ENCODE measurements around the gene ATP6V1A. TPM values are rescaled to one million over a fixed set of nuclear protein-coding genes. Genes with fewer than 3 reads are reported as not detected.
A peak's percentile ranks its signal among the peaks of the same experiment; 100 is the strongest.

The ATP6V1A gene
- total RNA-seq, 1 experiment from 2014 or later, result 43.8 TPM

DNA sequence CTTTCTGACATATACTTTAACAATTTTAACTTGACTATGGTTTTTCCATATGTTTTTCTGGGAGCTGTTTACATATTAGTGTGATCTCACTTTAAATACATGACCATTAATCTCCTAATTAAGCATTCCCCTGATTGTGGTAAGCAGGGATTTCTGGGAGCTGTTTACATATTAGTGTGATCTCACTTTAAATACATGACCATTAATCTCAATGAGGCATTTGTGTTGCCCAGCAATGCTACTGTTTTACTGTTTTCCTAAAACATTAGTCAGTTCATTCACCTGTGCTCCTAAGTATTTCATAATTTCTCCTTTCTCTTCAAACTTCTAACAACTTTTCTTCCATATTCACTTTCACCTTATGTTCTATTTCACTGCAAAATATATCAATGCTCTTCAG is 88.1 kb downstream of the ATP6V1A start:
- peak; percentile 51 for DNase-seq

DNA sequence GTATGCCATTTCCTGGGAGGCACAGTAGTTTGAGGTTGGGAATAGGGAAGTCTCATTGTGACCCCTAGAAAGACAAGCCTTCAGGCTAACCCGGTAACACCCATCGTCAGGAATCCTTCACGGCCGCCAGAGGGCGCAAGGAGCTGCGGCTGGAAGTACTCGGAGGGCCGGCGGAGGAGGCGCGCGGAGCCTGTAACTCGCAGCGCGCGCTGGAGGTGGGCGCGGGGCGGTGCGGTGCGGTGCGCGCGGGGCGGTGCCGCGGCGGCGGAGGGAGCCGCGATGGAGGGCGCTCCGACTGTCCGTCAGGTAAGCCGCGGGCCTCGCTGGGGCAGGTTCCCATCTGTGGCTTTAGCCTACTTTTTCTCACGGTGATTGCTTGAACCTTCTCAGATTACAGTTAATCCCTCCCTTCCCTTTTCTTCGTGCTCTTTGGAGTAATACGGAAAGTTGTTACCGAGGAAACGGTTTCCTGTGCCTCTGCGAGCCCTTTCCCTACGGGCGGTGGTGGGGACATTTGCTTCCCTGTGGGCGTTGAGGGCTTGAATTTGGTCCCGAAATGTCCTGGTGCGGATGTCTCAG is 91.9 kb downstream of the ATP6V1A start, which contains the start of gene GRAMD1C:
TSS of gene GRAMD1C (plus strand) at position 158 of the 579 bp plus-strand sequence. CDS start at position 280, 122 bp downstream.
- Histone ChIP-seq H3K9me3 (ENCODE audit: low read length) (no peaks in the 10 kb centered on the region), H3F3A (ENCODE audit: low read length, unreplicated experiment) (no peaks in the 10 kb centered on the region), H3K79me2 (ENCODE audit: low read length) (no peaks in the 10 kb centered on the region), H2AFZ (ENCODE audit: low read length) (peak within 1 kb of the TSS; percentile 97), H3K4me2 (ENCODE audit: low read length) (peak within 1 kb of the TSS; percentile 96), H3K27me3 (ENCODE audit: low read length) (no peaks in the 10 kb centered on the region), H3K27ac (ENCODE audit: low read length) (no peak within 1 kb of the TSS), H3K9ac (ENCODE audit: low read length) (peak within 1 kb of the TSS; percentile 56), H3K4me3 (ENCODE audit: low read length) (peak within 1 kb of the TSS; percentile 80), H4K20me1 (ENCODE audit: low read length) (no peaks in the 10 kb centered on the region), H3K4me1 (ENCODE audit: insufficient read depth, low read length) (peaks cover 17% of the 10 kb centered on the region), H3K9me2 (replicated peaks; ENCODE audit: low read length) (no peaks in the 10 kb centered on the region), H3K36me3 (ENCODE audit: low read depth, low read length) (no peaks in the 10 kb centered on the region)
- peak; percentile 94 for ATAC-seq
- CTCF ChIA-PET, result interaction anchor here (0.6 to 0.7 kb wide), 3 partner anchors 92 to 209 kb away, joined by 3 to 8 read pairs (median 4); partner anchors contain the start of gene ATP6V1A
- intact Hi-C loops (cut with micrococcal nuclease), result loop anchor here (1.0 to 2.0 kb wide), 3 partner anchors 75 to 218 kb away; partner anchors contain the start of genes CCDC191 and QTRT2
- no peak for TF ChIP-seq EZH2phosphoT487 (IDR thresholded peaks at IDR 0.05; ENCODE audit: borderline replicate concordance, low read length)
- TF ChIP-seq, protein P1, sequence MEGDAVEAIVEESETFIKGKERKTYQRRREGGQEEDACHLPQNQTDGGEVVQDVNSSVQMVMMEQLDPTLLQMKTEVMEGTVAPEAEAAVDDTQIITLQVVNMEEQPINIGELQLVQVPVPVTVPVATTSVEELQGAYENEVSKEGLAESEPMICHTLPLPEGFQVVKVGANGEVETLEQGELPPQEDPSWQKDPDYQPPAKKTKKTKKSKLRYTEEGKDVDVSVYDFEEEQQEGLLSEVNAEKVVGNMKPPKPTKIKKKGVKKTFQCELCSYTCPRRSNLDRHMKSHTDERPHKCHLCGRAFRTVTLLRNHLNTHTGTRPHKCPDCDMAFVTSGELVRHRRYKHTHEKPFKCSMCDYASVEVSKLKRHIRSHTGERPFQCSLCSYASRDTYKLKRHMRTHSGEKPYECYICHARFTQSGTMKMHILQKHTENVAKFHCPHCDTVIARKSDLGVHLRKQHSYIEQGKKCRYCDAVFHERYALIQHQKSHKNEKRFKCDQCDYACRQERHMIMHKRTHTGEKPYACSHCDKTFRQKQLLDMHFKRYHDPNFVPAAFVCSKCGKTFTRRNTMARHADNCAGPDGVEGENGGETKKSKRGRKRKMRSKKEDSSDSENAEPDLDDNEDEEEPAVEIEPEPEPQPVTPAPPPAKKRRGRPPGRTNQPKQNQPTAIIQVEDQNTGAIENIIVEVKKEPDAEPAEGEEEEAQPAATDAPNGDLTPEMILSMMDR (conservative IDR thresholded peaks at IDR 0.05; ENCODE audit: low read depth, low read length), result peak; percentile 90
- TF ChIP-seq EZH2 (IDR thresholded peaks at IDR 0.05; ENCODE audit: low read length, unreplicated experiment), result no peak
- POLR2A ChIA-PET (ENCODE audit: unreplicated experiment), result no interaction called here
- no TSS peak for BruUV-seq (replicated peaks)
- peak; percentile 91 for DNase-seq

More for the DNA sequence above, 88.1 kb downstream of the ATP6V1A start:
- Histone ChIP-seq H3K9ac (ENCODE audit: low read length) (no peak overlapping the region), H3K4me1 (ENCODE audit: insufficient read depth, low read length) (peaks cover 30% of the 10 kb centered on the region), H4K20me1 (ENCODE audit: low read length) (no peaks in the 10 kb centered on the region), H3F3A (ENCODE audit: low read length, unreplicated experiment) (no peaks in the 10 kb centered on the region), H3K4me3 (ENCODE audit: low read length) (no peak overlapping the region), H3K9me3 (ENCODE audit: low read length) (no peaks in the 10 kb centered on the region), H3K27me3 (ENCODE audit: low read length) (no peaks in the 10 kb centered on the region), H3K36me3 (ENCODE audit: low read depth, low read length) (no peaks in the 10 kb centered on the region), H2AFZ (ENCODE audit: low read length) (no peak overlapping the region; the same call in 1 of the 2 replicates), H3K4me2 (ENCODE audit: low read length) (peak overlapping the region; percentile 9; the same call in 1 of the 2 replicates), H3K27ac (ENCODE audit: low read length) (no peak overlapping the region), H3K9me2 (replicated peaks; ENCODE audit: low read length) (no peaks in the 10 kb centered on the region), H3K79me2 (ENCODE audit: low read length) (no peaks in the 10 kb centered on the region)
- ChIA-PET CTCF (interaction anchor here (0.5 to 0.7 kb wide), 3 partner anchors 90 to 1127 kb away, joined by 3 to 4 read pairs (median 3); no protein-coding TSS in a partner anchor), POLR2A (ENCODE audit: unreplicated experiment) (interaction anchor here (0.7 kb wide), 1 partner anchor 89 kb away, joined by 31 read pairs; the partner anchor contains the start of gene NAA50)
- intact Hi-C loops (cut with micrococcal nuclease), result no loop called here
- TF ChIP-seq, protein P1 (conservative IDR thresholded peaks at IDR 0.05; ENCODE audit: low read depth, low read length), result no peak
- TF ChIP-seq EZH2phosphoT487 (IDR thresholded peaks at IDR 0.05; ENCODE audit: borderline replicate concordance, low read length) (no peak), EZH2 (IDR thresholded peaks at IDR 0.05; ENCODE audit: low read length, unreplicated experiment) (no peak)
- peak; percentile 5; the same call in 1 of the 2 replicates for ATAC-seq
- BruUV-seq (replicated peaks), result no TSS peak

DNA sequence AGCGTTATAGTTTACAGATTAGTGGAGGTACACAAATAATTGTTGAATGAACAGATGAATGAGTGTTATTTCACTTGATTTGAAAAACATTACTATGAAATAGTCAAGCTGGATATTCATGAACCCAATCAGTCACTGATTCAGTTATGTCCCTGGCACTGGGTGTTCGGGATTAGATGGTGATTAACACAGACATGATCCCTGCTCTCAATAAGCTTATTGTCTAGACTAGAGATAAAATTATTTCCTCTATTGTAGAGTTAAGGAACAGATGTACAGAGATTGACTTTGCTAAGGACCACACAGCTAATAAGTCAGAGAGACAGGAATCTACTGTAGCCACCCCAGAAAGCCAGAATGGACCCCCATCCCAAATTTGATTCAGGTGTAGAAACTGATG is 92.7 kb downstream of the ATP6V1A start:
- H2AFZ ChIP-seq (ENCODE audit: low read length), result peak overlapping the region; percentile 97
- no peak for TF ChIP-seq EZH2 (IDR thresholded peaks at IDR 0.05; ENCODE audit: low read length, unreplicated experiment)
- no peak for ATAC-seq
- no peak overlapping the region for H3K27ac ChIP-seq (ENCODE audit: low read length)
- H3K27me3 ChIP-seq (ENCODE audit: low read length), result no peaks in the 10 kb centered on the region
- ChIA-PET CTCF (no interaction called here), POLR2A (ENCODE audit: unreplicated experiment) (no interaction called here)
- H3K4me3 ChIP-seq (ENCODE audit: low read length), result peak overlapping the region; percentile 80
- intact Hi-C loops (cut with micrococcal nuclease), result loop anchor here (1.0 to 2.0 kb wide), 3 partner anchors 74 to 217 kb away; partner anchors contain the start of genes CCDC191 and QTRT2
- no peak for DNase-seq
- peaks cover 17% of the 10 kb centered on the region for H3K4me1 ChIP-seq (ENCODE audit: insufficient read depth, low read length)
- no peaks in the 10 kb centered on the region for H4K20me1 ChIP-seq (ENCODE audit: low read length)
- peak overlapping the region; percentile 56; the same call in 1 of the 2 replicates for H3K9ac ChIP-seq (ENCODE audit: low read length)
- no peaks in the 10 kb centered on the region for H3K9me3 ChIP-seq (ENCODE audit: low read length)
- H3K4me2 ChIP-seq (ENCODE audit: low read length), result peak overlapping the region; percentile 96
- no peaks in the 10 kb centered on the region for H3K36me3 ChIP-seq (ENCODE audit: low read depth, low read length)
- no peaks in the 10 kb centered on the region for H3K79me2 ChIP-seq (ENCODE audit: low read length)
- BruUV-seq (replicated peaks), result no TSS peak
- H3F3A ChIP-seq (ENCODE audit: low read length, unreplicated experiment), result no peaks in the 10 kb centered on the region
- H3K9me2 ChIP-seq (replicated peaks; ENCODE audit: low read length), result no peaks in the 10 kb centered on the region

Data from PC-3 (cell line).